Measurements from ENCODE around the gene LRRC8E. TPM values are rescaled to one million over a fixed set of nuclear protein-coding genes. Genes with fewer than 3 reads are reported as not detected.
A peak's percentile ranks its signal among the peaks of the same experiment; 100 is the strongest.

LRRC8E gene
- total and polyA plus RNA-seq, 9 donors: 0.13 to 0.82 (median 0.30) TPM; not detected in 1

GRCh38 chr19:7868671-7869452 lies 19.4 kb upstream of the LRRC8E start:
- 3% methylated on average over 61 of the region's 67 CpGs for WGBS (ENCODE audit: insufficient coverage)
- peak; percentile 85 for DNase-seq
- no peak overlapping the region for H3K27ac ChIP-seq (ENCODE audit: low read length)
- no peaks in the 10 kb centered on the region for H3K9me3 ChIP-seq (replicated peaks; ENCODE audit: control insufficient read depth, low read depth, low read length)
- peaks cover 68% of the 10 kb centered on the region for H3K27me3 ChIP-seq (ENCODE audit: control insufficient read depth, insufficient read depth, low read length)
- H3K4me3 ChIP-seq (ENCODE audit: low read length): peak overlapping the region; percentile 32
- H3K4me1 ChIP-seq (ENCODE audit: control insufficient read depth, insufficient read depth, low read length): peaks cover 30% of the 10 kb centered on the region
- H3K36me3 ChIP-seq (ENCODE audit: control insufficient read depth, insufficient read depth, low read length): no peaks in the 10 kb centered on the region

- peaks cover 66% of the 10 kb centered on the region for H3K27me3 ChIP-seq (ENCODE audit: control insufficient read depth, insufficient read depth, low read length)
- WGBS (ENCODE audit: insufficient coverage): 1% methylated on average over 46 of the region's 47 CpGs
- H3K4me3 ChIP-seq (ENCODE audit: low read length): peak overlapping the region; percentile 17
- H3K9me3 ChIP-seq (replicated peaks; ENCODE audit: control insufficient read depth, low read depth, low read length): no peaks in the 10 kb centered on the region
- no peaks in the 10 kb centered on the region for H3K36me3 ChIP-seq (ENCODE audit: control insufficient read depth, insufficient read depth, low read length)
- peaks cover 33% of the 10 kb centered on the region for H3K4me1 ChIP-seq (ENCODE audit: control insufficient read depth, insufficient read depth, low read length)
- H3K27ac ChIP-seq (ENCODE audit: low read length): no peak overlapping the region
- DNase-seq: peak; percentile 70
These were observed 18.8 kb upstream of the LRRC8E start for GRCh38 chr19:7869453-7869909.

- H3K4me1 ChIP-seq (ENCODE audit: control insufficient read depth, insufficient read depth, low read length): peaks cover 38% of the 10 kb centered on the region
- no peaks in the 10 kb centered on the region for H3K36me3 ChIP-seq (ENCODE audit: control insufficient read depth, insufficient read depth, low read length)
- H3K9me3 ChIP-seq (replicated peaks; ENCODE audit: control insufficient read depth, low read depth, low read length): no peaks in the 10 kb centered on the region
- no peak overlapping the region for H3K4me3 ChIP-seq (ENCODE audit: low read length)
- peaks cover 66% of the 10 kb centered on the region for H3K27me3 ChIP-seq (ENCODE audit: control insufficient read depth, insufficient read depth, low read length)
- H3K27ac ChIP-seq (ENCODE audit: low read length): no peak overlapping the region
- peak; percentile 85 for DNase-seq
- 21% methylated on average over 24 of the region's 30 CpGs for WGBS (ENCODE audit: insufficient coverage)
These were observed 18.3 kb upstream of the LRRC8E start for GRCh38 chr19:7869910-7870511.

- Histone ChIP-seq H3K27ac (ENCODE audit: low read length) (peak overlapping the region; percentile 25), H3K36me3 (ENCODE audit: control insufficient read depth, insufficient read depth, low read length) (no peaks in the 10 kb centered on the region), H3K4me3 (ENCODE audit: low read length) (no peak overlapping the region), H3K4me1 (ENCODE audit: control insufficient read depth, insufficient read depth, low read length) (peaks cover 38% of the 10 kb centered on the region), H3K27me3 (ENCODE audit: control insufficient read depth, insufficient read depth, low read length) (peaks cover 63% of the 10 kb centered on the region), H3K9me3 (replicated peaks; ENCODE audit: control insufficient read depth, low read depth, low read length) (no peaks in the 10 kb centered on the region)
- WGBS (ENCODE audit: insufficient coverage): 61% methylated on average over 11 of the region's 11 CpGs
- peak; percentile 69 for DNase-seq
These were observed 17.5 kb upstream of the LRRC8E start for GRCh38 chr19:7870571-7871436.

GRCh38 chr19:7871437-7872305 lies 16.6 kb upstream of the LRRC8E start:
- Histone ChIP-seq H3K27me3 (ENCODE audit: control insufficient read depth, insufficient read depth, low read length) (peaks cover 66% of the 10 kb centered on the region), H3K4me3 (ENCODE audit: low read length) (peak overlapping the region; percentile 28), H3K27ac (ENCODE audit: low read length) (peak overlapping the region; percentile 72), H3K36me3 (ENCODE audit: control insufficient read depth, insufficient read depth, low read length) (no peaks in the 10 kb centered on the region), H3K4me1 (ENCODE audit: control insufficient read depth, insufficient read depth, low read length) (peaks cover 38% of the 10 kb centered on the region), H3K9me3 (replicated peaks; ENCODE audit: control insufficient read depth, low read depth, low read length) (no peaks in the 10 kb centered on the region)
- WGBS (ENCODE audit: insufficient coverage): 6% methylated on average over 29 of the region's 33 CpGs
- DNase-seq: peak; percentile 94

- H3K4me1 ChIP-seq (ENCODE audit: control insufficient read depth, insufficient read depth, low read length): peaks cover 38% of the 10 kb centered on the region
- H3K27ac ChIP-seq (ENCODE audit: low read length): no peak overlapping the region
- H3K27me3 ChIP-seq (ENCODE audit: control insufficient read depth, insufficient read depth, low read length): peaks cover 57% of the 10 kb centered on the region
- H3K36me3 ChIP-seq (ENCODE audit: control insufficient read depth, insufficient read depth, low read length): no peaks in the 10 kb centered on the region
- DNase-seq: peak; percentile 12
- WGBS (ENCODE audit: insufficient coverage): 45% methylated on average over 44 of the region's 47 CpGs
- H3K4me3 ChIP-seq (ENCODE audit: low read length): no peak overlapping the region
- no peaks in the 10 kb centered on the region for H3K9me3 ChIP-seq (replicated peaks; ENCODE audit: control insufficient read depth, low read depth, low read length)
These were observed 15.8 kb upstream of the LRRC8E start for GRCh38 chr19:7872306-7873204.

- 9% methylated on average over 43 of the region's 53 CpGs for WGBS (ENCODE audit: insufficient coverage)
- Histone ChIP-seq H3K27me3 (ENCODE audit: control insufficient read depth, insufficient read depth, low read length) (peaks cover 47% of the 10 kb centered on the region), H3K36me3 (ENCODE audit: control insufficient read depth, insufficient read depth, low read length) (no peaks in the 10 kb centered on the region), H3K4me1 (ENCODE audit: control insufficient read depth, insufficient read depth, low read length) (peaks cover 35% of the 10 kb centered on the region), H3K27ac (ENCODE audit: low read length) (no peak overlapping the region), H3K4me3 (ENCODE audit: low read length) (no peak overlapping the region), H3K9me3 (replicated peaks; ENCODE audit: control insufficient read depth, low read depth, low read length) (no peaks in the 10 kb centered on the region)
- no peak for DNase-seq
These were observed 14.8 kb upstream of the LRRC8E start for GRCh38 chr19:7873304-7874075.

- peaks cover 43% of the 10 kb centered on the region for H3K27me3 ChIP-seq (ENCODE audit: control insufficient read depth, insufficient read depth, low read length)
- no peak for DNase-seq
- H3K4me3 ChIP-seq (ENCODE audit: low read length): peak within 1 kb of the TSS; percentile 29
- no peak within 1 kb of the TSS for H3K27ac ChIP-seq (ENCODE audit: low read length)
- peaks cover 37% of the 10 kb centered on the region for H3K4me1 ChIP-seq (ENCODE audit: control insufficient read depth, insufficient read depth, low read length)
- no peaks in the 10 kb centered on the region for H3K36me3 ChIP-seq (ENCODE audit: control insufficient read depth, insufficient read depth, low read length)
- H3K9me3 ChIP-seq (replicated peaks; ENCODE audit: control insufficient read depth, low read depth, low read length): no peaks in the 10 kb centered on the region
- 1% methylated on average over 66 of the region's 88 CpGs for whole genome bisulfite sequencing (ENCODE audit: insufficient coverage)
These were observed 14.0 kb upstream of the LRRC8E start, which contains the start of gene PRR36 for GRCh38 chr19:7874076-7874896. Gene PRR36, minus strand, starts transcription at chr19:7874390. Its CDS starts 701 bp downstream, at chr19:7873689.
